NCI-H1092 (cell line): ENCODE results near the gene KRT83.
"Not testable (repeated sequence)": the region's sequence is repeated elsewhere in the genome, so short reads cannot be mapped to it uniquely, and the experiment has no call there.

Source experiments
- DNase-seq: peaks from one replicate; lab custom pipeline; 2025; lab: John Stamatoyannopoulos, UW

The KRT83 gene

GRCh38 chr12:52353766-52354165 is 32.6 kb upstream of the KRT83 start:
- DNase-seq = no peak

DNA sequence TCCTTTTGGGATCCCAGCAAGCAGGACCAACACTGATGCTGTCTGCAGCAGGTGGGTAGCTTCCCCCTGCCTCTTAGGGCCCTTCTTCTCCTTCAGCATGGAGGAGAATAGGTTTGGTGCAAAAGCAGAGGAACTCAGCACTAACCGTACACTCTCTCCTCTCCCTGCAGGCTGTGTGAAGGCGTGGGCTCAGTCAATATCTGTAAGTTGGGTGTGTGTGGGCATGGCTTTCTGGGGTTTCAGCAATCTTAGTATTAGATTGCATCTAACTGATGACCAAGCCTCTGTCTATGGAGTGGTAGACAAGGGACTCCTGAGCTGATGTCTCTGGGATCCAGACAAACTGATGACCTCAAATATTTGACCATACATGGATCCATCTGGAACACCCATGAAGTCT is 31.8 kb upstream of the KRT83 start:
- DNase-seq = no peak

DNA sequence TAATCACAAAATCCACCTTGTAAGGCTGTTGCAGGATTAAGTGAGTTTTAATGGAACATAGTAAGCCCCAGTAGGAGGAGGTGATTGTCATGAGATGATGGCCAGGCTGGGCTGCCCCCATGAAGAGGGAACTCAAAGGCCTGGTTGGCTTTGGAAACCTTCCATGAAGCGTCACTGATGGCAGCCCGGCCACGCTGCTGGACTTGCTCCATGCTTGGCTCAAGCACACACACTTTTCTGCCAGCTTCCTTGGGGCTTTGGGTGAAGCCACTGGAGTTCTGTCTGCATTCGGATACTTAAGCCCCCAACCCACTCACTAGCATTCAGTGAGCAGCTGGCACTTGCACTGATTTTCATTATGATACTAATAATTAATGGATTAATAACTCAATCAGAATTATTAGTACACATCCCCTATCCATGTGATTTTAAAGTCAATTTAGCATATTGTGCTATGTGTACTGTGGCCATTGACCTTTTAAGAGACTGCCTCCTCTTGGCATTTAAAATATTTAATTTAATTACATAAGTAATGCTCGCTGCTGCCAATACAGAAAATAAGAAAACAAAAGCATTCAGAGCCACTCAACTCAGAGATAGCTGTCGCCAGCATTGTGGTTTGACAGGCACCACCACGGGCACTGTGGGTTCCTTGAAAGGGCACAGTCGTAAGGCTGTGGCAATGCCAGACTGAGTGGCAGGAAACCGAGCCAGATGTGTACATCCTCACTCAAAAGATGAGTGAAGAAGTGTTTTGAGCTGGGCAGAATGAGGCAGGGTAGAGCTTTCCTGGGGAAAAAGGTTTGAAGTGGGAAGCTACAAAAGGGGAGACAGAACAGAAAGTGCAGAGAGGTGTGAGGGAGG is 30.2 kb upstream of the KRT83 start:
- DNase-seq = no peak

GRCh38 chr12:52350786-52351185 is 29.6 kb upstream of the KRT83 start:
- no peak for DNase-seq

DNA sequence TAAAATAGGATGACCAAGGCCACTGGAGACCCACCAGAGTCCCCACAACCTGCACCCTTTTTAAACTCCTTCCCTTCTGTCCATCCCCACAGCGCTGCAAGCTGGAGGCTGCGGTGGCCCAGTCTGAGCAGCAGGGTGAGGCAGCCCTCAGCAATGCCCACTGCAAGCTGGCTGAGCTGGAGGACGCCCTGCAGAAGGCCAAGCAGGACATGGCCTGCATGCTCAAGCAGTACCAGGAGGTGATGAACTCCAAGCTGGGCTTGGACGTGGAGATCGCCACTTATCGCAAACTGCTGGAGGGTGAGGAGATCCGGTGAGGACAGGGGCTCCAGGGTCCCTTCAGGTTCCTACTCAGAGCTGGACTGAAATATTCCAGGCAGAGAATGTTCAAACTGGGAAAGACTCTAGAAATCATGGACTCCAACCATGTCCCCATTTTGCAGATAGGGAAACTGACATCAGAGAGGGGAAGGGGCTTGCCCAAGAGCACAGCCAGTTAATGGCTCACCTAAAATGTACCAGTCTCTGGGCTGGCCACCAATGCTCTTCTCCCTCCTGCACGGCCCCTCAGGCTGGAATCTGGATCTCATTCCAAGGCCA is 28.9 kb upstream of the KRT83 start:
- DNase-seq = no peak

GRCh38 chr12:52349196-52349595 is 28.0 kb upstream of the KRT83 start:
- no peak for DNase-seq

DNA sequence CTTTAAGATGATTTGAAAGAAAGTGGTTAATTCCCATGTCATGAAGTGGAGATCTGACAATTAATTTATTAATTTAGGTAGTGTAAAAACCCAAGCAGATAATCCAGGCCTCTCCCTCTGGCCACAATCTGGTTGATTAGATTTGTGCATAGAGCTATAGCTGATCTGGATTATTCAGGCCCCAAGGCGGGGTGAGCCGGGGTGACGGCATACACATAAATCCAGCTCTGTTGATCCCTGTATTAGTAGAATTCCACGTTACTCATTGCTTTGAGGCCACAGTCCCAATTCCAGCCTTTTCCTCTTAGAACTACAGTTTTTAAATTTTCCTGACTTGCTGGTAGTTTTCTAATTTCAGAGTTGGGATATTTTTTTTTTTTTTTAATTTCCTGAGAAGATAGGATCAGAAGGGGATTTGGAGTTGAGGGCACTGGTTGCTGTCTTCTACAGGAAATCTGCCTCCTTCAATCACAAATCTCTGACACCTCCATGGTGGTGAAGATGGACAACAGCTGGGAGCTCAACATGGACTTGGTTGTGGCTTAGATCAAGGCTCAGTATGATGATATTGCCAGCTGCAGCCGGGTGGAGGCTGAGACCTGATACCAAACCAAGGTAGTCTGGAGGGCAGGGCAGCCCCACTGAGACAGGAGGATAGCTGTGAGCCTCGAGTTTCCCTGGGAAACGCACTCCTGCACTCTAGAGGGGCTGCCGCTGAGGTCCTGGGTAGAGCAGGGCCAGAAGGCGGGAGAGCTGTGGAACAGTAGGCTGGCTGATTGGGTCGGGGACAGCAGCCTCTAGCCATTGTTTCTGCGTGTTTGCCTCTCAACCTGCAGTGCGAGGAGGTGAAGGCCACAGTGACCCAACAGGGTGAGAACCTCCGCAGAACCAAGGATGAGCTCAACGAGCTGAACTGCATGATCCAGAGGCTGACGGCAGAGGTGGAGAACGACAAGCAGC is 26.6 kb upstream of the KRT83 start:
- no peak for DNase-seq

- DNase-seq = no peak
Observed at GRCh38 chr12:52347016-52347415, 25.8 kb upstream of the KRT83 start.

GRCh38 chr12:52346593-52346992 is 25.4 kb upstream of the KRT83 start:
- no peak for DNase-seq

- not testable (repeated sequence) for DNase-seq
Observed at GRCh38 chr12:52345041-52345440, 23.8 kb upstream of the KRT83 start.

- no peak for DNase-seq
Observed at GRCh38 chr12:52344111-52344510, 22.9 kb upstream of the KRT83 start.

DNA sequence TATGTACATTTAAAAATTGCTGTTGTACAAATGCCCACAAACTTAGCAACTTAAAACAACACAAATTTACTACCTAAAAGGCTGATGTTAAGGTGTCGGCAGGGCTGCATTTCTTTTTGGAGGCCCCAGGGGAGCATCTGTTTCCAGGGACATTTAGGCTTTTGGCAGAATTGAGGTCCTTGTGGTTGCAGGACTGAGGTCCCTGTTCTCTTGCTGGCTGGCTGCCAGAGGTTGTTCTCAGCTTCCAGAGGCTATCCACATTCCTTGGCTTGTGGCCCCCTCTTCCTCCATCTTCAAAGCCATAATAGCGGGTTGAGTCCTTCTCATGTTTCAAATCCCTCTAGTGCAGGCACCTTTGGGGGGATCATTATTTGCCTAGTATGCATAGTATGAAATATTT is 22.4 kb upstream of the KRT83 start:
- DNase-seq = no peak

DNA sequence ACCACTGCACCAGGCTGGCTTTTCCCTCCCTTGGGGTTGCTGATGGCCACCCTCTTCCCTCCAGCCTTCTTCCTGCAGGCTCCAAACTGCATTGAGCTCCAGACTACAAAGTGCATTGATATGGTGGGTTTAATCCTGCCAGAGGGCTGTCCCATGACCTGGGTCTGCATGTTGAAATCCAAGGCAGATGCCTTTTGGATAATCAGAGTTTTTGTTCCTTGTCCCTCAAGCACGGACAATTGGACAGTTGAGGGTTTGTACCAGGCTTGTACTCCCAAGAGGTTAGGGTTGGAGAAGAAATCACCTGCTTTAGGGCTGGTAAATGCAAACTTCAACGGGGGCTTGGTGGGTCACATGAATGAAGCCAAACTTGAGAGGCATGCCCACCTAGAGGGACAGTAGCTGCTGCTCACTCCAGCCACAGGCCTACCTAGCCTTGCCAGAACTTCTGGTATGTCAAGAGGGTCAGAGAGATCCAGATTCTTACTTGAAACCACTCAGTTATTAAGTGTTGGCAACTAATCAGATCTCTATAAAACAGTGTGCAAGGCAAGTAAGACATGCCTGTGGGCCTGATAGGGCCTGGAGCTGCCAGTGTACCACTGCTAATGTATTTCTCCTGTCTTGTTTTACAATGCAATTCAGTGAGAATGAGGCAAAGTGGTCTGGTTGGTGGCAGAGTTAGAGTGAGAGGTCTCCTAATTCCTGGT is 21.7 kb upstream of the KRT83 start:
- no peak for DNase-seq

- no peak for DNase-seq
Observed at GRCh38 chr12:52341066-52341580, 19.9 kb upstream of the KRT83 start.

DNA sequence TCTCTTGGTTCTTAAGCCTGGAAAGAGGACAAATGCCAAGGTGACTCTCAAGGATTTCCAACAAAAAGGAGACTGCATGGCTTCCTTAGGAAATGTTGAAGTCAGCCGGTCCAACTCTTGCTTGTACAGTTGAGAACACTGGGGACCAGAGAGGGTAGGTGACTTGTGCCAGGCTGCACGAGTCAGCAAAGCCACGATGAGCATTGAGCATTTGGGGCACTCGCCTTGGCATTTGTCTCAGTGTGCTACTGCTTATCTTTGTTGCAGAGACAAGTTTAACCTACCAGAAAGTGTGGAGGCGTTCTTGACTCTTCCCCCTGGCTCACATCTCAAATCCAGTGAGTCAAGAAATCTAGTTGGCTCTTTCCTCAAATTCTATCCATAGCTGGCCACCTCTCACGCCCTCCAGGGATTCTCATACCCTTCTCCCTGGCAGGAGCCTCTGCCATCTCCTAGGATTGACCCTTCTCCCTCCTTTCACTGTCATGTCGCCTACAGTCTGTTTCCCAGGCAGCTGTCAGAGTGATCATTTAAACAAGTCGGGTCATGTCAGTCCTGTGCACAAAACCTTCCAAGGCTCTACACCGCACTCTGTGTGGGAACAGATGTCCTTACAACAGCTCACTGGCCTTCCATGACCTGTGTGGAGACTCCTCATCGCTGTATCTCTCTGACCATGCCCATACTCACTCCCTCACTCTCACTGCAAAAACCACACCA is 17.2 kb upstream of the KRT83 start:
- DNase-seq = no peak

- DNase-seq = no peak
Observed at GRCh38 chr12:52337054-52337453, 15.9 kb upstream of the KRT83 start.

DNA sequence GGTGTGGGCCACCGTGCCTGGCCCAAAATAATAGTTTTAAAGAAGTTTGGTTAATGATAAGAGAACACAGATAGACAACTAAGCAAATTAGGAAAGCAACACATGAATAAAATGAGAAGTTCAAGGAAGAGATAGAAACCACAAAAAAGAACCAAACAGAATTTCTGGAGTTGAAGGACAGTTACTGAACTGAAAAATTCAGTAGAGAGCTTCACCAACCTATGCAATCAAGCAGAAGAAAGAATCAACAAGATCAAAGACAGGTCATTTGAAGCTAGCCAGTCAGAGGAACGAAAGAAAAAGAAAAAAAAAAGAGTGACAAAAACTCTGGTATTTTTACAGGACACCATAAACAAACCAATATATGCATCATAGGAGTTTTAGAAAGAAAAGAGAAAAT is 15.4 kb upstream of the KRT83 start:
- no peak for DNase-seq

- DNase-seq = peak; percentile 94
Observed at GRCh38 chr12:52335598-52336262, 14.5 kb upstream of the KRT83 start.

DNA sequence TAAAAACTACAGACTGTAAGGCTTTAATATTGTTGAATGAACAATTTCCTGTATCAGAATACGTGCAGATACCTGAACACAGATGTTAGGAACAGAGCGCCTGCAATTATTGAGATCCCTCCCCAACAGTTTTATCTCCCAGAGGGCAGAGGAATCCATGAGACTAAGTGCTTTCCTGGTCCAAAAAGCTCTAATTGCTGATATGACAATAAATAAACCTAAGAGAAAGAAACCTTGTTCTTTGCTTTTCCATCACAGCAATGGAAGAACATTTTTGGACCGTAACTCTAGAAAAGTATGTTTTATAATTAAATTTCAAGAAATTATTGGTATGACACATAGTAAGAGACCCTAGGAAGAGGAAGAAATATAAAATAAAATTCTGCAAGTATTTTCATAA is 13.0 kb upstream of the KRT83 start:
- no peak for DNase-seq

DNA sequence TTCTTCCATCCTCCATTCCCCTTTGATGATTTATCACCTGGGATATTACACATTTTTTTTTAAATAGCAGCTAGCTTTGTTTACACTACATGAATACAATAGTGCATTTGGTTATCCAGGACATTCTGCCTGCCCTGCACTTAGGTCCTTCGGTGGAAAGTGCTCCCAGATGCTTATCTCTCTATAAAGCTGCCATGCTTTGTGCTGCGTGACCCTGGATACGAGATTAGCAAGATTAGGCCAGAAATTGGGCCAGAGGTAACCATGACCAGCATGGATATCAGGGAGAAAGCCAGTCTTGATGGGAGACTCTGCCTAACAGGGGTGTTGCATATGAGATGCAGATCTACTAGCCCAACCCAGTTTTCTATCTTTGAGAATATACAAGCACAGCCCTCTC is 12.1 kb upstream of the KRT83 start:
- no peak for DNase-seq
